Sigmoid colon (tissue), 4 donors: Measurements from ENCODE around the gene CAMK1D.

ENCODE experiments used
- CTCF ChIP-seq, 4 experiments: fragments of 450-650 bp in 3 of 4; fragments of 200-600 bp in 1 of 4; IDR thresholded peaks; one replicate each; pipeline ENCODE4 v1.5.1; 2016 to 2019; ENCODE audit warnings: antibody characterized with exemption in 4 of 4, mild to moderate bottlenecking in 3 of 4, moderate library complexity in 2 of 4
- EP300 ChIP-seq, 4 donors: sonication (generic); formaldehyde crosslinking; IDR thresholded peaks; one replicate each; pipeline ENCODE4 v1.6.1; 2017; ENCODE audit warnings: antibody characterized with exemption in 4 of 4
- POLR2A ChIP-seq, 2 donors: fragments of 450-650 bp; IDR thresholded peaks; one replicate each; pipeline ENCODE4 v1.6.1; 2016; ENCODE audit warnings: antibody characterized with exemption in 2 of 2, mild to moderate bottlenecking in 2 of 2, moderate library complexity in 2 of 2
- POLR2AphosphoS5 ChIP-seq, 4 donors: sonication (generic); formaldehyde crosslinking; IDR thresholded peaks; one replicate each; pipeline ENCODE4 v1.6.1; 2017; ENCODE audit warnings: antibody characterized with exemption in 4 of 4

- TF ChIP-seq EP300 (IDR thresholded peaks at IDR 0.05), result no peak
- TF ChIP-seq CTCF (IDR thresholded peaks at IDR 0.05), result no peak
- TF ChIP-seq POLR2A (IDR thresholded peaks at IDR 0.05), result no peak
- TF ChIP-seq POLR2AphosphoS5 (IDR thresholded peaks at IDR 0.05), result no peak
Observed at GRCh38 chr10:12797471-12798262, 448.3 kb downstream of the CAMK1D start.
